Measurements from ENCODE around the gene CDV3.
"Not testable (repeated sequence)": the region's sequence is repeated elsewhere in the genome, so short reads cannot be mapped to it uniquely, and the experiment has no call there.

Gene CDV3

GRCh38 chr3:133573629-133574194, at the start of gene CDV3:
Gene CDV3, plus strand, starts transcription at chr3:133573686. Its CDS starts 359 bp downstream, at chr3:133574045.
- DNase-seq: no peak

- DNase-seq: not testable (repeated sequence)
Observed at GRCh38 chr3:133523758-133524157, 49.7 kb upstream of the CDV3 start.

GRCh38 chr3:133525435-133525834, 48.1 kb upstream of the CDV3 start:
- no peak for DNase-seq

- no peak for DNase-seq
Observed at GRCh38 chr3:133527081-133527715, 46.3 kb upstream of the CDV3 start.

GRCh38 chr3:133529809-133530208, 43.7 kb upstream of the CDV3 start:
- no peak for DNase-seq

- no peak for DNase-seq
Observed at GRCh38 chr3:133531981-133532380, 41.5 kb upstream of the CDV3 start.

- no peak for DNase-seq
Observed at GRCh38 chr3:133532951-133533350, 40.5 kb upstream of the CDV3 start.

GRCh38 chr3:133535971-133536881, 37.3 kb upstream of the CDV3 start:
- DNase-seq: no peak

- DNase-seq: not testable (repeated sequence)
Observed at GRCh38 chr3:133537131-133537530, 36.4 kb upstream of the CDV3 start.

- no peak for DNase-seq
Observed at GRCh38 chr3:133538154-133538553, 35.3 kb upstream of the CDV3 start.

- no peak for DNase-seq
Observed at GRCh38 chr3:133540896-133541674, 32.4 kb upstream of the CDV3 start.

- no peak for DNase-seq
Observed at GRCh38 chr3:133542871-133543270, 30.6 kb upstream of the CDV3 start.

- not testable (repeated sequence) for DNase-seq
Observed at GRCh38 chr3:133544983-133545382, 28.5 kb upstream of the CDV3 start.

- DNase-seq: no peak
Observed at GRCh38 chr3:133547432-133548041, 25.9 kb upstream of the CDV3 start.

GRCh38 chr3:133548090-133548489, 25.4 kb upstream of the CDV3 start:
- DNase-seq: no peak

- no peak for DNase-seq
Observed at GRCh38 chr3:133549565-133549964, 23.9 kb upstream of the CDV3 start.

GRCh38 chr3:133551589-133551988, 21.9 kb upstream of the CDV3 start:
- not testable (repeated sequence) for DNase-seq

GRCh38 chr3:133561679-133562078, 11.8 kb upstream of the CDV3 start:
- DNase-seq: no peak

GRCh38 chr3:133562376-133562775, 11.1 kb upstream of the CDV3 start:
- DNase-seq: no peak

GRCh38 chr3:133563186-133563591, 10.3 kb upstream of the CDV3 start:
- DNase-seq: no peak

GRCh38 chr3:133563816-133564215, 9.7 kb upstream of the CDV3 start:
- DNase-seq: no peak

- no peak for DNase-seq
Observed at GRCh38 chr3:133568294-133569014, 5.0 kb upstream of the CDV3 start.
